Kidney capillary endothelial cell (primary cell): Measurements from ENCODE around the gene CPSF4.
A peak's percentile ranks its signal among the peaks of the same experiment; 100 is the strongest.

Experiments used
- DNase-seq: peaks from one replicate; pipeline ENCODE4 v3.0.0-alpha.2; 2018; ENCODE audit warnings: low spot score

The CPSF4 gene

DNA sequence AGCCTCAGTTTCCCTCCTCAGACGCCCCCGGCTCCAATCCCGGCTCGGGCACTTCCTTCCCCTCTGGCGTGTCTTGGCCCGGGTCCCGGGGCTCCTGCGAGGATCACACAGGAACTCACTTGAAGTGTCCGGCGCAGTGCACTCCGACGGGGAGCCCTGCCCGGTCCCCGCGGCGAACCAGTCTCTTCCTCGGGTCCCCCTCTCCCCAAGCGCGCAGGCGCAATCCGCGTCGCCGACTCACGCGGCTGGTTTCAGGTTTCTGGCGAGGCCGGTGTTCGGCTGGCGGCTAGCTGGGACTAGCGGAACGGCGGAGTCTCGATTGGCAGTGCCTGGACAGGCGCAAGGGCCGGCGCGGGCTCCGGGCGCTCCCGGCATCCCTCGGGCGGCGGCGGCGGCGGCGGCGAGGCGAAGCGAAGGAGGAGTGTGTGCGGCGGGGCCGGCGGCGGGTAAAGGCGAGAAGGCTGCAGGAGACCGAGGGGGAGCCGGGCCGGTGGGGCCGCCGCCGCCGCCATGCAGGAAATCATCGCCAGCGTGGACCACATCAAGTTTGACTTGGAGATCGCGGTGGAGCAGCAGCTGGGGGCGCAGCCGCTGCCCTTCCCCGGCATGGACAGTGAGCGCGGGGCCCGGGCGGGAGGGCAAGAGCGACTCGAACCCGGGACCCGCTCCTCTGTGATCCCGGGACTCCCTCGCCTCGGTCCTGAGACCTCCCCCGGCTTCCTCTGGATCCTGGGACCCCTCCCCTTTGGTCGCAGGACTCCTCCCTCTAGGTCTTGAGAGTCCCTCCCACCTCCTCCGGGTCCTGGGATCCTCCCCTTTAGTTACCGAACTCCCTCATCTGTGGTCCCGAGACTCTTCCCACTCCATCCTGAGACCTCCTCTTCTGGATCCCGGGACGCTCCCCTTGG, at the start of gene CPSF4, which contains the start of gene PTCD1:
Gene CPSF4, plus strand, starts transcription at position 371 of the 908 bp plus-strand sequence. Its CDS starts 140 bp downstream, at position 511.
Gene PTCD1, minus strand, starts transcription at position 226 of the 908 bp plus-strand sequence. CDS start 3,556 bp downstream, outside the sequence.
- peak; percentile 86 for DNase-seq

GRCh38 chr7:99389772-99390171, 49.0 kb upstream of the CPSF4 start:
- DNase-seq: no peak

DNA sequence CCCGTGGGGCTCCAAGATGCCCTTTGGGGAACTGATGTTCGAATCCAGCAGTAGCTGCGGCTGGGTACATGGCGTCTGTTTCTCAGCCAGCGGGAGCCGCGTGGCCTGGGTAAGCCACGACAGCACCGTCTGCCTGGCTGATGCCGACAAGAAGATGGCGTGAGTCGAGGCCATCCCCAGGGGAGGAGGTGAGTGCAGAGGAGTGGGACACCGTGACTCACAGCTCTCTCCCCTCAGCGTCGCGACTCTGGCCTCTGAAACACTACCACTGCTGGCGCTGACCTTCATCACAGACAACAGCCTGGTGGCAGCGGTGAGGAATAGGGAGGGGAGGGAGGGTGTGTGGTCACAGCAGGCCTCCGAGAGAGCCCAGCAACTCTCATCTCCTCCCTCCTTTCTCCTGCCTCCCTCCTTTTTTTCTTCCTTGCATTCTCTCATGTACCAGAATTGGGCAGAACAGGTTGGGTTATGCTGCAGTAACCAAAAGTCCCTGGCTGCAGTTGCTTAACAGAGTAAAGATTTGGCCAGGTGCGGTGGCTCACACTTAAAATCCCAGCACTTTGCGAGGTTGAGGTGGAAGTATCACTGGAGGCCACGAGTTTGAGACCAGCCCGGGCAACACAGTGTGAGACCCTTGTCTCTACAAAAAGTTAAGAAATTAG, 47.7 kb upstream of the CPSF4 start:
- no peak for DNase-seq

- no peak for DNase-seq
Measured at GRCh38 chr7:99392046-99392445, 46.7 kb upstream of the CPSF4 start.

GRCh38 chr7:99392659-99393354, 45.9 kb upstream of the CPSF4 start:
- no peak for DNase-seq

DNA sequence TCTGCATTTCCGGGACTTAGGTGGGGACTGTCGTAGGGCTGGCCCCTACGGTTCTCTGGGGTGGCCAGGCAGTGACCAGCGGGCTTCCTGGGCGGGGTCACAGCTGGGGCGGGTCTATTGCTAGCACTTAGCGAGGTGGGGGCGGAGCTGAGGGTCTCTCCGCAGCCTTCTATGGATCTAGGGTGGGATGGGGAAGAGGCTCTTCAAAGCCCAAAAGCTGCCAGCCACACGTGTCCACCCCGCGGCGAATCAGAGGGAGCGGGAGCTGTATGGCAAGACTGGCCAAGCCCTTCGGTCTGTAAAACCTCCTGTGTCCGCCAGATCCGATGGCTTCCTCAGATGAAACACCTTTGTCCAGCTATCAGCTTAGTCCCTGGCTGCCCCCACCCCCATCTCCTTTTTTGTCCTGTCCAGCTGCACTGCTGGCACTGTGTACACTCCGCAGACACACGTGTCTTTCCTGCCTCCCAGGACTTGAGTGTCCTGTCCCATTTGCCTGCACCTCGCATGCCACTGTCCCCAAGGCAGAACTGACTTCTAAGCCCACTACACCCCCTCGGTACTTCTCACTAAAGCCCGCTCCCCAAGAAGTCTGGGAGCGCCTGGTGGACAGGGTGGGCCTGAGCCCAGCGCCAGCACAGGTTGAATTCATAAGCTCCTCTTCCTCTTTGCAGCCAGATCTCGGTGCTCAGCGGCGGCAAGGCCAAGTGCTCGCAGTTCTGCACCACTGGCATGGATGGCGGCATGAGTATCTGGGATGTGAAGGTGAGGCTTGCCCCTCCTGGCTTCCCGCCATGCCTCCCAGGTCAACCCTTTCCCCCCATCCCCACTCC, 45.2 kb upstream of the CPSF4 start:
- peak; percentile 32 for DNase-seq

DNA sequence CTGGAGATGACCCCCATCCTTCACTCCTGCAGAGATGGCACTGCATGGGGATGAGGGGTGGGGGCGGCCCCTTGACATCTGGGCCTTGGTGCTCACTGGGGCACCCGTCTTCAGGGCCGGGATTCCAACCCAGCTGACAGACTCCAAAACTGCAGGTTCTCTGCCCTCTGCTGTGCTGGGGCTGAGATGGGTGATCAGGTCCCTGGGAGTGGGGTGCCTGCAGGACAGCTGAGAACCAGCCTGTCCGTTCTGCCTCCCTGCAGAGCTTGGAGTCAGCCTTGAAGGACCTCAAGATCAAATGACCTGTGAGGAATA, 44.6 kb upstream of the CPSF4 start:
- DNase-seq: no peak

DNA sequence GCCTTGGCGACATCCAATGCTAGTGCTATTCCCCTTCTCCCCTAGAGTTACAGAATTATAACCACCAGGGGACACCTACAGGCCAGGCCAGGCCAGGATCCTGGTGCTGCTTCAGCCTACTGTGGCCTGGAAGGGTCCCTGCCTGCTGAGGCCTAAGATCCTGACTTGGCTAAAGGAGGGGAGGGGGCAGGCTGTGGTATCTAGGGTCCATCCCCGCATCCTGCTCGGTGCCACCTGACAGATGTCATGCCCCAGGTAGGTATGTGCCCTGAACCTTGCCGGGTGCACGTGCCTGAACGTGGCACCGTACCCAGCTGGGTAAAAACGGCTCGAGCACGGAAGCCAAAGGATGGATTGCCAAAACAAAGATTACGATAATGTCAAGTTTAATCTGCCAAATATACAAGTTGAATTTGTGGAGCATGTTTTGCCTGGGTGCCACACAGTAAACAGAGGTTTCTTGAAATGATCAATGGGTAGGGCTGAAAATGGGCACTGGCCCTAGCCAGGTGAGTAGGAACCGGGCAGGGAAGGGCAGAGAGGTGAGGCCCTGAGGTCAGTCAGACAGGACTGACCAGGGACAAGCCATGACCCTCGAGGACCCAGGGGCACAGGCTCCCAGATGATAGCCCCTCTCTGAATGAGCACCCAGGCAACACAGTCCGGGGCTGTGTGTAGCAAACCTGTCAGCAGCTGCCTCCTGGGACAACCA, 43.0 kb upstream of the CPSF4 start:
- DNase-seq: no peak

DNA sequence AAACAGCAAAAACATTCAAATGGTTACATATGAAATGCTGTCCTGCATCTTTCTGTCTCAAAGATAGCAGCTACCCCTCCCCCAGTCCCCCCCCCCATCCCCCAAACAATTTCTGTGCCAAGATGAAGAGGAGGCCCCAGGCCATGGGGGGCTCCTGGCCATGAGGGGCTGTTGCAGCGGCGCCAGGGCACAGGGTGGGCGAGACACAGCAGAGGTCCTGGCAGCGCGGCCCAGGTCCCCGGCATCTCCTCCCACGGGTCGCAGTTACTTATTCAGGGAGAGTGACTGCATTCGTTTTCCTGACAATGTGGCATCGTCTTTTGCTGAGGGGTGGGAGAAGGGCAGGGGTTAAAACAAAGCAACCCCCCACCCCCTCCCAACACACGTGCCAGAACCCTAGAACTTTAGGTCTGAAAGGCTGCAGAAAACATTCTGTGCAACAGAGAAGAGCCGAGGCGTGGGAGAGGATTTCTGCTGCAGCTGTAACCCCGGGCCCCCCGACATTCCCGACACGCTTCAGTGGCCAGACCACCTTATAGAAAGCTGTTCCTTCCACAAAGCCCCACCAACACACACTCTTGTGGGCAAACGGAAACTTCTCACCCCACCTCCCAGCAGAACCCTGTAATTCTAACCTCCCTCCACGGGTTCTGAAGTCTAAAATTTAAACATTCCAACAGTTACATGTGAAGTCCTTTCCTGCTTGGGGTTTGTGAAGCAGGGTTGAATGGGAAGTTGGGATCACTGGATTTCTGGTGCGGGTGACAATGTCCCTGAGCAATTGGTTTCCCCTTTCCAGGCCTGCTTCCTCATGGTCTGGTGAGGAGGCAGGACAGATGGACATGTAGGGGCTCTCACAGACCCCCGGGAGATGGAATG, 42.1 kb upstream of the CPSF4 start:
- no peak for DNase-seq

- DNase-seq: no peak
Measured at GRCh38 chr7:99397297-99397983, 41.3 kb upstream of the CPSF4 start.

DNA sequence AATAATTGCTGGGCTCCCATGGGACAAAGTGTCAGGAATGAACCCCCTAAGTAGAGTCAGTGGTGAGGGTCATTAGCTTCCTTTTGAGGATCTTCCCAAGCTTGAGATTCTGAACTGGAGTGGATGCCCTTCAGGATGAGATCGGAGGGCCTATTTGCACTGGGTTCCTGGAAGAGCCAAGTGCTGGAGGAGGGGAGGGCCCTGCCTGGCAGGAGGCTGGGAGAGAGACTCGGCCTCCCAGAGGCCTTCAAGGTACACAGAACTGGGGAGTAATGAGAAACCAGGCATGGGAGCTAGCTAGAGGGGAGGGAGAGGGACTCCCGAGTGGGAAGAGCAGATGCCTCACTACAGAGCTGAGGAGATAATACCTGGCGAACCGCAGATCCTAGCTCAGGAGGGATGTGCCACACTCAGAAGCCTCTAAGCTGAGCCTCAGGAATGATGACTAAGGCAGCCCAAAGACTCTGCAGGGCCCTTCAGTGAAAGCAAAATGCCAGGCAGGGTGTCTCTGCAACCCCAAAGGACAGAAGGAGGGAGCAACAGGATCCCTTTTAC, 39.8 kb upstream of the CPSF4 start:
- no peak for DNase-seq

- DNase-seq: no peak
Measured at GRCh38 chr7:99399597-99399996, 39.1 kb upstream of the CPSF4 start.

DNA sequence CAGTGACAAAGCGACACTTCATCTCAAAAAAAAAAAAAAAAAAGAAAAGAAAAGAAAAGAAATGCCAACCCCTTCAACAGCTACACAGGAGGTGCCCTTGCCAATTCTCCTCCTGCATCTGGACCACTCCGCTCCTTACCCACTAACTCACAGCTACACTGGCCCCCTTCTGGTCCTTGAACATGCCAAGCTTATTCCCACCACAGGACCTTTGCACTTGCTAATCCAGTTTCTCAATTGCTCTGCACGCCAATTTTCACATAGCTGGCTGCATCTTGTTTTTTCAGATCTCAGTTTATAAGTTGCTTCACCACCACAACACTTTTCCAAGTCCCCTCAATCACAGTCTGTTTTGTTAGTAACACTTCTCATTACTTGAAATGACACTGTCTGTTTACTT, 35.9 kb upstream of the CPSF4 start:
- no peak for DNase-seq

DNA sequence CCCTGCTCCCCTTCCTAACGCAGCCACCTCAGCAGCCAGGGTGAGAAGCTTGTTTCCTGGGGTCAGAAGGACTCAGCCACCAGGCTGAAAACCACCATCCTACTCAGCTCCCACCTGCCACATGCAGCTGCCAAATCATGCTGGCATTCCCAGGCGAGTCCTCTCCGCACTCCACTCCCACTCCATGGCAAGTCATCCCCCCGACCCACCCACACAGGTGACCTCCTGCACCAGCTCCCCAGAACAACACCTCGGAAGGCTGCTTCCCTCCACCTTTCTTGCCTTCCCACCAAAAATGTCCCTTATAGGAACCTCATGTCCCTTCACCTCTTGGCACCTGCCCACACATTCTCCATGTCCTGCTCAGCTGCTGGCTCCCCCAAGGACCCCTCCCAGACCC, 35.0 kb upstream of the CPSF4 start:
- DNase-seq: no peak

GRCh38 chr7:99404235-99404976, 34.3 kb upstream of the CPSF4 start:
- DNase-seq: no peak

DNA sequence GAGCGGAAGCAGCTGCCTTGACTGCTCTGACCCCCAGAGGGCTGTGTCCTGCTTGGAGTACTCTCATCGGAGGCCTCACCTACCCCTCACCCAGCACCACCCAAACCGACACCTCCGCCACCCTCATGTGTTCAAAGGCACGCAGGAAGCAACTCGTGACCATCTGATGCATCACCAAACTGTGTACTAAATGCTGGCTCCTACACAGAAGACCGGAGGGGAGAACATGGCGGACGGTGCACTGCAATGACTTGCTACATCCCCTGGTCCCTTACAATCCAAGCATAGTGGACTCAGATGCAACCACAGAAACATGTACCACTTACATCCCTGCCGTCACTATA, 33.8 kb upstream of the CPSF4 start:
- no peak for DNase-seq

DNA sequence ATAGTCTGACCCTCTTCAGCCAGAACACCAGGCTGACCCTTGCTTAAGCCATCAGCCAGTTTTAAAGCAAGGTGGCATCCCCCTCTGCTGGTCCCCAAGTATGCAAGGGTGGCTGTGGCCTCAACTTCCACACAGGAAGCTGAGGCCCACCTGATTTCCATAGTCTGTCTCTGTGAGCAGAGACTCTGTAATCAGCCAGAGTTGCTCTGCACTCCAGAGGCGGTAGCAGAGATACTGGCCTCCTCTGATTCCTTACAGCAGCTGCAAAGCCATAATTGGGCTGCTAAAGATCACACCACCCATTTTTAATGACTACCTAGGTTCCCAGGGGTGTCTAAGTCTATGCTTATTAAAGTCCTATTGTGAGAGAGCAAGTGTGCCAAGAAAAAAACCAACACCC, 32.2 kb upstream of the CPSF4 start:
- no peak for DNase-seq

DNA sequence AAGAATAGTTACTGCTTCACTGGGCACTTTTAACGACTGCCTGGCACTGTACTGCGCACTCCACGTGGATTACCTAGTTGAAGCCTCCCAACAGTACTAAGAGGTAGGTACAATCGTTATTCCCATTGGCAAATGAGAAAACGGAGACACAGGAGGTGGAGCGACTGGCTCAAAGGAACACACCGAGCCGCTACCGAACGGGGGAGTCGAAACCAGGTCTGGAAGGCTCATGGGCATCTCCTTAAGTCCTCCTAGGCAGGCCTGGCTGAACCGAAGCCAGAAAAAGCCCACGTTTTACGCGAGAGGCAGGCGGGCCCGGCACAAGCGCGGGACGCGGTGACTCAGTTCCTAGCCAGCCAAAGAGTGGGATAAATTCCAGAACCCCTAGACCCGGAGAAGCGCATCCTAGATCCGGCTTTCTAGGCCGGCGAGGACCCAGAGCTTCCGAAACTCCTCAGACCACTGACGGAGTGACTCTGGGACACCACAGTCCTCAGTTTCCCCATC, 30.8 kb upstream of the CPSF4 start:
- peak; percentile 59 for DNase-seq
